DND-41 (cell line): ENCODE results near the gene PRKCE.

Source experiments
- ATAC-seq: fragments of 200-7000 bp; cut with Tn5 transposase; 3 replicates; pipeline ENCODE4 v1.9.1; 2021; ENCODE audit warnings: low read depth; ENCODE audit not compliant: insufficient read depth
- DNase-seq: peaks from one replicate; pipeline ENCODE4 v3.0.0-alpha.2; 2020
- H2AFZ ChIP-seq: 2 replicates; pipeline ENCODE4 v1.6.0; 2012; ENCODE audit warnings: low read depth, low read length
- H3K27ac ChIP-seq: 2 replicates; pipeline ENCODE4 v1.5.1; 2012; ENCODE audit warnings: low read length, inconsistent platforms
- H3K27me3 ChIP-seq: fragments of 200-600 bp; sonication (generic); 2 replicates; pipeline ENCODE4 v1.6.0; 2012; ENCODE audit warnings: low read length, mild to moderate bottlenecking, inconsistent platforms; ENCODE audit not compliant: insufficient read depth, poor library complexity
- H3K36me3 ChIP-seq: 2 replicates; pipeline ENCODE4 v1.5.1; 2012; ENCODE audit warnings: low read length, inconsistent platforms; ENCODE audit not compliant: insufficient read depth
- H3K4me1 ChIP-seq: 2 replicates; pipeline ENCODE4 v1.5.1; 2012; ENCODE audit warnings: mild to moderate bottlenecking, low read length; ENCODE audit not compliant: insufficient read depth
- H3K4me2 ChIP-seq: 2 replicates; pipeline ENCODE4 v1.6.0; 2012; ENCODE audit warnings: mild to moderate bottlenecking, moderate library complexity, low read length, inconsistent platforms; ENCODE audit not compliant: insufficient read depth
- H3K4me3 ChIP-seq, 2 experiments: fragments of 200-600 bp in 1 of 2; shearing (Covaris generic) in 1 of 2; 2 replicates each; pipeline ENCODE4 v1.5.1; 2012 to 2016; ENCODE audit warnings: inconsistent platforms in 2 of 2, low read length in 2 of 2, mild to moderate bottlenecking in 2 of 2, low read depth in 1 of 2, moderate library complexity in 1 of 2
- H3K79me2 ChIP-seq: 2 replicates; pipeline ENCODE4 v1.6.0; 2012; ENCODE audit warnings: low read length, inconsistent platforms; ENCODE audit not compliant: insufficient read depth
- H3K9ac ChIP-seq: 2 replicates; pipeline ENCODE4 v1.6.0; 2012; ENCODE audit warnings: low read depth, mild to moderate bottlenecking, inconsistent platforms, low read length, moderate library complexity
- H3K9me3 ChIP-seq: 2 replicates; pipeline ENCODE4 v1.5.1; 2012; ENCODE audit warnings: low read length, moderate library complexity, mild to moderate bottlenecking, inconsistent platforms; ENCODE audit not compliant: insufficient read depth, severe bottlenecking
- H4K20me1 ChIP-seq: 2 replicates; pipeline ENCODE4 v1.6.0; 2012; ENCODE audit warnings: low read length; ENCODE audit not compliant: insufficient read depth
- CTCF ChIP-seq: IDR thresholded peaks from 2 replicates; pipeline ENCODE4 v1.5.1; 2012; ENCODE audit warnings: borderline replicate concordance, low read length, moderate library complexity, mild to moderate bottlenecking; ENCODE audit not compliant: poor library complexity, severe bottlenecking; ENCODE audit errors: extremely low read depth
- EZH2 ChIP-seq: IDR thresholded peaks from 3 replicates; pipeline ENCODE4 v1.6.1; 2012; ENCODE audit warnings: borderline replicate concordance, low read depth, mild to moderate bottlenecking, moderate library complexity, low read length, inconsistent platforms; ENCODE audit not compliant: severe bottlenecking

Gene PRKCE

GRCh38 chr2:45765728-45766254 lies 114.3 kb downstream of the PRKCE start:
- Histone ChIP-seq H3K9me3 (no peaks in the 10 kb centered on the region), H3K9ac (no peak overlapping the region), H3K4me3 (no peak overlapping the region), H3K27ac (no peak overlapping the region), H2AFZ (no peak overlapping the region), H3K27me3 (no peaks in the 10 kb centered on the region), H4K20me1 (no peaks in the 10 kb centered on the region), H3K36me3 (no peaks in the 10 kb centered on the region), H3K4me2 (no peak overlapping the region), H3K79me2 (no peaks in the 10 kb centered on the region), H3K4me1 (no peaks in the 10 kb centered on the region)
- no peak for DNase-seq
- no peak for ATAC-seq
- TF ChIP-seq EZH2: no peak
- TF ChIP-seq CTCF: no peak

GRCh38 chr2:45768208-45768607 lies 116.7 kb downstream of the PRKCE start:
- Histone ChIP-seq H2AFZ (no peak overlapping the region), H3K79me2 (no peaks in the 10 kb centered on the region), H4K20me1 (peaks cover 4% of the 10 kb centered on the region; the same call in 1 of the 2 replicates), H3K9me3 (no peaks in the 10 kb centered on the region), H3K4me1 (no peaks in the 10 kb centered on the region), H3K36me3 (no peaks in the 10 kb centered on the region), H3K27me3 (no peaks in the 10 kb centered on the region), H3K4me2 (no peak overlapping the region), H3K27ac (no peak overlapping the region), H3K9ac (no peak overlapping the region), H3K4me3 (no peak overlapping the region)
- ATAC-seq (no peak), DNase-seq (no peak)
- no peak for TF ChIP-seq EZH2
- TF ChIP-seq CTCF: no peak

GRCh38 chr2:45769056-45769455 lies 117.6 kb downstream of the PRKCE start:
- peaks cover 6% of the 10 kb centered on the region; the same call in 1 of the 2 replicates for H4K20me1 ChIP-seq
- no peak for DNase-seq
- no peak overlapping the region for H3K9ac ChIP-seq
- no peak overlapping the region for H3K4me2 ChIP-seq
- no peaks in the 10 kb centered on the region for H3K27me3 ChIP-seq
- no peaks in the 10 kb centered on the region for H3K9me3 ChIP-seq
- no peak overlapping the region for H3K27ac ChIP-seq
- H3K36me3 ChIP-seq: no peaks in the 10 kb centered on the region
- no peak for TF ChIP-seq CTCF
- no peak for TF ChIP-seq EZH2
- no peaks in the 10 kb centered on the region for H3K4me1 ChIP-seq
- H2AFZ ChIP-seq: no peak overlapping the region
- H3K79me2 ChIP-seq: no peaks in the 10 kb centered on the region
- no peak overlapping the region for H3K4me3 ChIP-seq
- no peak for ATAC-seq
